AG04449 (cell line): ENCODE results near the gene GTF2F2.

Experiments
- CTCF ChIA-PET: fragments of 350-600 bp; formaldehyde crosslinking; extraction: SDS; loops from one replicate; lab custom pipeline; 2021; ENCODE audit warnings: antibody characterized with exemption; lab: Yijun Ruan, JAX
- POLR2A ChIA-PET: fragments of 400-600, 350-600 bp; formaldehyde crosslinking; extraction: SDS; loops from one replicate; lab custom pipeline; 2020; ENCODE audit warnings: antibody characterized with exemption, inconsistent platforms; lab: Yijun Ruan, JAX
- DNase-seq: peaks from one replicate; pipeline ENCODE4 v3.0.0-alpha.2; 2010; ENCODE audit warnings: low read depth, low spot score
- H3K4me3 ChIP-seq: 2 replicates; pipeline ENCODE4 v1.5.1; 2011; ENCODE audit warnings: low read depth, mild to moderate bottlenecking, control low read depth, low read length
- TF ChIP-seq, protein P1 (sequence below): IDR thresholded peaks from one replicate; pipeline ENCODE4 v1.5.1; 2011; ENCODE audit warnings: mild to moderate bottlenecking, moderate library complexity, low read length, control low read depth, inconsistent platforms; ENCODE audit not compliant: insufficient read depth; ENCODE audit errors: missing control alignments

Gene GTF2F2

GRCh38 chr13:45133396-45134118 lies 13.2 kb downstream of the GTF2F2 start:
- ChIA-PET POLR2A (no interaction called here), CTCF (interaction anchor here (1.5 kb wide), 1 partner anchor 11 kb away, joined by 3 read pairs; no protein-coding TSS in a partner anchor)
- no peak overlapping the region for H3K4me3 ChIP-seq
- TF ChIP-seq, protein P1, sequence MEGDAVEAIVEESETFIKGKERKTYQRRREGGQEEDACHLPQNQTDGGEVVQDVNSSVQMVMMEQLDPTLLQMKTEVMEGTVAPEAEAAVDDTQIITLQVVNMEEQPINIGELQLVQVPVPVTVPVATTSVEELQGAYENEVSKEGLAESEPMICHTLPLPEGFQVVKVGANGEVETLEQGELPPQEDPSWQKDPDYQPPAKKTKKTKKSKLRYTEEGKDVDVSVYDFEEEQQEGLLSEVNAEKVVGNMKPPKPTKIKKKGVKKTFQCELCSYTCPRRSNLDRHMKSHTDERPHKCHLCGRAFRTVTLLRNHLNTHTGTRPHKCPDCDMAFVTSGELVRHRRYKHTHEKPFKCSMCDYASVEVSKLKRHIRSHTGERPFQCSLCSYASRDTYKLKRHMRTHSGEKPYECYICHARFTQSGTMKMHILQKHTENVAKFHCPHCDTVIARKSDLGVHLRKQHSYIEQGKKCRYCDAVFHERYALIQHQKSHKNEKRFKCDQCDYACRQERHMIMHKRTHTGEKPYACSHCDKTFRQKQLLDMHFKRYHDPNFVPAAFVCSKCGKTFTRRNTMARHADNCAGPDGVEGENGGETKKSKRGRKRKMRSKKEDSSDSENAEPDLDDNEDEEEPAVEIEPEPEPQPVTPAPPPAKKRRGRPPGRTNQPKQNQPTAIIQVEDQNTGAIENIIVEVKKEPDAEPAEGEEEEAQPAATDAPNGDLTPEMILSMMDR = no peak
- no peak for DNase-seq

DNA sequence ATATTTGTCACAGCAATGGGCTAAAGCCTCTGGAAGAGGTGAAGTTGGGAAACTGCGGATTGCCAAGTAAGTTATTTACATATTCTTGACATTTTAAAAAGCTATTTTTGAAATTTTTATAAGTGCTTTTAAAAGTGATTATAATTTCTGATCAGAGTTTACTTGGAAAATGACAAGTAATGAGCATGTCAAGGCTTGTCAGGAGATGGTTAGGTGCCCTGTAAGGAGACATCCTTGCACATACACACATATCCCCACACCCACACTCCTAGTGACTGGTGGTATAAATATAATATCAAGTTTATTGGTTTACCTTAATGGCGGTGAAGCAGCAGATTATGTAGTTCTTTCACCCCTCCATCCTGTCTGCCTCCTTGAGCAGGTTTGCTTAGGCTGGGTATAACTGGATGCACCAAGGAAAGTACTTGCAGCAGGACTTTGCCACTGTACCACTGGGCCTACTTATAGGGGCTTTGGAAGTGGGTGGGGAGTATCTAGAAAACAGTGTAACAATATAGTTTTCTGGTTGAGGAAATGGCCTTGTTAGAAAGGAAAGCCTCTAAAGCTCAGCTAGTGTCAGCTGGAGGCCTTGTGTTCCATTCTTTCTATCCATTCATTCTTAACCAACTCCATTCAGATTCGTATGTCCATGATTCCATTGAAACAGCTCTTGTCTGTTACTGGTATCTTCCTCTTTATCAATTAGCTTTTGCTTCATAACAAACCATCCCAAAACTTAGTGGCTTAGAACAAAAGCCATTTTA lies 16.6 kb downstream of the GTF2F2 start:
- POLR2A ChIA-PET = no interaction called here
- CTCF ChIA-PET = interaction anchor here (1.1 to 1.2 kb wide), 3 partner anchors 10 to 144 kb away, joined by 3 to 4 read pairs (median 3); no protein-coding TSS in a partner anchor
- no peak for DNase-seq
- TF ChIP-seq, protein P1 = no peak
- no peak overlapping the region for H3K4me3 ChIP-seq

- no peak overlapping the region for H3K4me3 ChIP-seq
- POLR2A ChIA-PET = no interaction called here
- CTCF ChIA-PET = interaction anchor here (1.1 to 1.2 kb wide), 3 partner anchors 9 to 143 kb away, joined by 3 to 4 read pairs (median 3); no protein-coding TSS in a partner anchor
- DNase-seq = no peak
- TF ChIP-seq, protein P1 = no peak
These were observed 17.2 kb downstream of the GTF2F2 start for GRCh38 chr13:45137526-45137925.

DNA sequence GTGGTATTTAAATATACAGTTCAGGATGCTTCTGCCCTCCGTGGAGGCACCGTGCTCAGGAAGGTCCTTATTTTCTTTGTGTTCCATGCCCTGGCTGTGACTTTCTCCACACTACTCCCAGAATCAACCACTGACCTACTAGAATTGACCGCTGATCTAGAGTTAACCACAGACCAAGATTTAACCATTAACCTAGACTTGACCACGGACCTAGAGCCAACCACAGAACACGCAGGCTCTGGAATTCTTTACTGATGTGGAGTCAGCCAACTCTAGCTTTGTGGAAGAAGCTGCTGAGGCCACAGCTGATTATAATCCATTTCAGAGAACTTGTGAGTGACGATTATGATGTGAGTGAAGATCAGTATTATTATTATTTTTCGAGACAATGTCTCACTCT lies 18.0 kb downstream of the GTF2F2 start:
- ChIA-PET CTCF (interaction anchor here (0.7 to 1.2 kb wide), 2 partner anchors 17 to 91 kb away, joined by 3 to 4 read pairs; no protein-coding TSS in a partner anchor), POLR2A (no interaction called here)
- TF ChIP-seq, protein P1 = no peak
- H3K4me3 ChIP-seq = no peak overlapping the region
- no peak for DNase-seq

GRCh38 chr13:45141369-45141768 lies 21.1 kb downstream of the GTF2F2 start:
- ChIA-PET CTCF (no interaction called here), POLR2A (no interaction called here)
- TF ChIP-seq, protein P1 = no peak
- DNase-seq = no peak
- H3K4me3 ChIP-seq = no peak overlapping the region
